Colonic mucosa (tissue), 4 donors: ENCODE results near the gene STK39. TPM values are rescaled to one million over a fixed set of nuclear protein-coding genes. Genes with fewer than 3 reads are reported as not detected.
A peak's percentile ranks its signal among the peaks of the same experiment; 100 is the strongest.

ENCODE experiments used
- DNase-seq: peaks from one replicate; pipeline ENCODE4 v3.0.0-alpha.2; 2020
- H3K27ac ChIP-seq: fragments of 200-600 bp; one replicate; pipeline ENCODE4 v1.8.0; 2021
- H3K27me3 ChIP-seq: fragments of 200-600 bp; one replicate; pipeline ENCODE4 v1.8.0; 2021
- H3K36me3 ChIP-seq: fragments of 200-600 bp; one replicate; pipeline ENCODE4 v1.8.0; 2021
- H3K4me1 ChIP-seq: fragments of 200-600 bp; one replicate; pipeline ENCODE4 v1.8.0; 2021; ENCODE audit warnings: mild to moderate bottlenecking
- H3K4me3 ChIP-seq: fragments of 200-600 bp; one replicate; pipeline ENCODE4 v1.8.0; 2021
- H3K9ac ChIP-seq, 2 donors: one replicate each; pipeline ENCODE4 v1.7.0; 2013; ENCODE audit warnings: control low read depth in 2 of 2, low read depth in 2 of 2, low read length in 2 of 2
- H3K9me3 ChIP-seq: fragments of 200-600 bp; one replicate; pipeline ENCODE4 v1.8.0; 2021
- CTCF ChIP-seq: fragments of 200-600 bp; IDR thresholded peaks from one replicate; pipeline ENCODE4 v1.8.0; 2022; ENCODE audit warnings: antibody characterized with exemption, mild to moderate bottlenecking
- intact Hi-C: fragments of 100-400 bp; cut with DNase I; formaldehyde crosslinking; loops from one replicate; pipeline ENCODE4 v1.14.1; 2022
- total RNA-seq, 2 donors: library from RNA; stranded (reverse); fragmentation: NEBNext Ultra II Directional in 1 of 2; extraction: Animal tissue kit (Norgen Biotek cat#: 25700) in 1 of 2; gene quantifications; one replicate each; pipeline ENCODE4 v1.2.1, GENCODE V29; 2021
- donor health status: healthy.
- donor health status: DM: no; HTN: no; CAD: no.
- donor health status: DM: no; HTN: no; CAD: no.

The STK39 gene
- total RNA-seq, 2 donors from 2014 or later: 35.9 to 41.2 TPM

GRCh38 chr2:168185583-168186274 is 61.7 kb downstream of the STK39 start:
- DNase-seq: no peak
- Histone ChIP-seq H3K27ac (peak overlapping the region; percentile 52), H3K4me1 (peaks cover 32% of the 10 kb centered on the region), H3K27me3 (no peaks in the 10 kb centered on the region), H3K9me3 (no peaks in the 10 kb centered on the region), H3K4me3 (no peak overlapping the region), H3K36me3 (no peaks in the 10 kb centered on the region), H3K9ac (peak overlapping the region in 1 of 2 donors; percentile 3)
- TF ChIP-seq CTCF: no peak
- intact Hi-C loops: no loop called here

- Histone ChIP-seq H3K4me3 (no peak overlapping the region), H3K4me1 (peaks cover 28% of the 10 kb centered on the region), H3K27me3 (no peaks in the 10 kb centered on the region), H3K9me3 (no peaks in the 10 kb centered on the region), H3K27ac (peak overlapping the region; percentile 52), H3K9ac (no peak overlapping the region), H3K36me3 (no peaks in the 10 kb centered on the region)
- no peak for TF ChIP-seq CTCF
- intact Hi-C loops: no loop called here
- DNase-seq: no peak
Measured at GRCh38 chr2:168184681-168185513, 62.5 kb downstream of the STK39 start.

GRCh38 chr2:168183308-168183997 is 63.9 kb downstream of the STK39 start:
- no peak for TF ChIP-seq CTCF
- no peak overlapping the region for H3K27ac ChIP-seq
- no peaks in the 10 kb centered on the region for H3K9me3 ChIP-seq
- H3K27me3 ChIP-seq: no peaks in the 10 kb centered on the region
- DNase-seq: no peak
- peaks cover 20% of the 10 kb centered on the region for H3K4me1 ChIP-seq
- H3K4me3 ChIP-seq: no peak overlapping the region
- no peaks in the 10 kb centered on the region for H3K36me3 ChIP-seq
- H3K9ac ChIP-seq: no peak overlapping the region
- intact Hi-C loops: no loop called here

- H3K4me3 ChIP-seq: no peak overlapping the region
- no peak overlapping the region for H3K27ac ChIP-seq
- peaks cover 20% of the 10 kb centered on the region for H3K4me1 ChIP-seq
- no peak for DNase-seq
- TF ChIP-seq CTCF: no peak
- H3K27me3 ChIP-seq: no peaks in the 10 kb centered on the region
- intact Hi-C loops: no loop called here
- no peaks in the 10 kb centered on the region for H3K36me3 ChIP-seq
- H3K9ac ChIP-seq: no peak overlapping the region
- no peaks in the 10 kb centered on the region for H3K9me3 ChIP-seq
Measured at GRCh38 chr2:168182550-168183249, 64.7 kb downstream of the STK39 start.

GRCh38 chr2:168181825-168182224 is 65.6 kb downstream of the STK39 start:
- Histone ChIP-seq H3K9ac (no peak overlapping the region), H3K4me1 (peaks cover 19% of the 10 kb centered on the region), H3K4me3 (no peak overlapping the region), H3K27ac (no peak overlapping the region), H3K36me3 (no peaks in the 10 kb centered on the region), H3K9me3 (no peaks in the 10 kb centered on the region), H3K27me3 (no peaks in the 10 kb centered on the region)
- no peak for TF ChIP-seq CTCF
- no peak for DNase-seq
- intact Hi-C loops: no loop called here
